GM18873 (cell line): ENCODE data around the gene TRAF1.

ENCODE experiments used
- ATAC-seq: cut with Tn5 transposase; IDR thresholded peaks from one replicate; pipeline ENCODE4 v1.9.1; 2021; ENCODE audit warnings: mild to moderate bottlenecking, moderate library complexity, moderate number of reproducible peaks; ENCODE audit not compliant: unreplicated experiment, low FRiP score

The TRAF1 gene

GRCh38 chr9:120924698-120925534, 1.7 kb downstream of the TRAF1 start:
- no peak for ATAC-seq

- no peak for ATAC-seq
Measured at GRCh38 chr9:120923620-120924328, 2.8 kb downstream of the TRAF1 start.

GRCh38 chr9:120922404-120923195, 4.0 kb downstream of the TRAF1 start:
- ATAC-seq = no peak

DNA sequence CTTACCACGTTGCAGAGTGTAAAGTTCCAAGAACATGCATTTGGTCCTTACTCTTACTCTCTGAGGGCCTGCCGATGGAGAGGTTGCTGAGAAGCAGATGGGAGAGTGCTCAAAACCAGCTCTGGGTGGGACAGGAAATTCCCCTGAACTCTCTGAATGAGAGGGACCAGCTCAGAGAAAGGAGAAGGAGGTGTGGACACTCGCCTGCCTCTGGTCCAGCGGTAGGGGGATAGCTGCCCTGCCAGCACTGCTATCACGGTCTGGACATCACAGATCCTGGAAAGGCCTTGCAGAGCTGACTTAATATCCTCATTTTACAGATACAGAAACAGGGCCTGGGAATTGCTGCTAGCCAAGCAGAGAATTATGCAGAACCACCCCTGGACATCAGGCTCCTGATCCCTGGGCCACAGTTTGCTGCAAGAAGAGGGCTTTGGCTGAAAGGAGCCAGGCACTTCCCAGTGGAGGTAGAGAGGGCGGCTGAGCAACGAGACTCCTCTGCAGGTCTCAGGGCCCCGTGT, 4.9 kb downstream of the TRAF1 start:
- ATAC-seq = no peak

GRCh38 chr9:120920806-120921178, 5.8 kb downstream of the TRAF1 start:
- ATAC-seq = no peak

DNA sequence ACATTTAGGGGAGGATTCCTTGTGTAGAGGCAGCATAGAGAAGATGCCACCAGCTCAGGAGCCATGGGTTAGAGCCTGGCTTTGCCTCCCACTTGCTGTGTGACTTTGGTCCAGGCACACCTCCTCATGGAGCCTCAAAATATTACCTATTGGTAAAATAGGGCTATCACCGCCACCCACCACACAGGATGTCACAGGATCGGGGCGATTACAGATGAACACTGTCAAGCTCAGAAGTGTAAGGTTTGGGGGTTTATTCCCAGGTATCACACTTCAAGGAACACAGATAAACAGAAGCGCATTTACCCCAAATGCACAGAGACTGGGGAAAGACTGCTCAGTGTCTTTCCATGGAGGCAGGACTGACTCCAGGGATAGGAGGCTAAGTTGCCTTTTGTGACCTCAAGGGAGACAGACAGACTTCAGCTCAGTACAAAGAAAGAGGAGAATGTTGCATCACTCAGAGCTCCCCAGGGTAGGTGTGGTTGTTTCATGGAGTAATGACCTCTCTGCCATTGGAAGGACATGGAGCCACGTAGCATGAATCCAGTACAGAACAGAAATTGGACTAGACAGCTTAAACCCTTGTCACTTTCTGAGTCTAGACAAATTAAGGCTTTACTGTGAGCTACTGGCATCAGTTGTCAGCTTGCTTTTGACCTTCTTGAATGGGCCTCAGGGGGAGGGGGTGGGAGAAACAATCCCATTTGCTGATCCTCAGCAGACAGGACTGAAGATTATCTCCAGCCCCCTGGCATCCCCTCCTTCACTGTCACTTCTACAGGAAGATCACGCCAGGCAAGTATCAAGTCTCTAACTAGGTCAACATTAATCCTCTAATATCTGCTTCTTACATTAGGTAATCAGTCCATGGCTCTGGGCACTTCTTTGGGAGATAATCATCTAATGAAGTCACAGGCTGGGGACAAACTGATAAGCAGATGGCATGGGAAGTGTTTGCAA, 6.5 kb downstream of the TRAF1 start:
- no peak for ATAC-seq

GRCh38 chr9:120918931-120919842, 7.4 kb downstream of the TRAF1 start:
- no peak for ATAC-seq

DNA sequence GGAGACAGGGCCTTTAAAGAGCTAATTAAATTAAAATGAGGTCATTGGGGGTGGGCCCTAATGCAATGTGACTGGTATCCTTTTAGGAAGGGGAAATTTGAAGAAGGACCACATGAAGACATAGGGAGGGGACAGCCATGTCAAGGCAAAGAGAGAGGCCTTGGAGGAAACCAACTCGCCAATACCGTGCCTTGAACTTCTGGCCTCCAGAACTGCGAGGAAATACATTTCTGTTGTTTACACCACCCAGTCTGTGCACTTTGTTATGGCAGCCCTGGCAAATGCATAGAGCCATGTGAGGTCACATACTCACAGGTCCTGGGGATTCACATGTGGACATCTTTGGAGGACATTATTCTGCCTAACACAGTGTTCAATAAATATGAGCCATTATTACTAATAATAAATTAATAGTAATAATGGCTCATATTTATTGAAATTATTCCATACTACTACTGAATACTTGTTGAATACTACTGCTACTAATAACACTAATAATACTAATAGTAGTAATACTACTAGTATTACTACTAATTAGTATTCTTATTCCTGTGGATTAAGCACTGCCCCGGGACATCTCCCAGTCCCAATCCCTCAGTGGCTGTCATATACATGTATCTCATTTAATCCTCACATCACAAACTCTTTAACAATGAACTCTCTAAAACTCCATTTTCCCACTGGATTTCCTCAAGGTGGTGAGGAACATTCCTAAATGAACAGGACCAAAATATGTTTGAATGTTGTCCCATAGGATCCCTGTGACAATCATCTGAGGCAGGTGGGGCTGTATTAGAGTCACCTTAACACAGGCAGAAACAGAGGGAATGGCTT, 8.4 kb downstream of the TRAF1 start:
- ATAC-seq = no peak

GRCh38 chr9:120916991-120917880, 9.4 kb downstream of the TRAF1 start:
- no peak for ATAC-seq

DNA sequence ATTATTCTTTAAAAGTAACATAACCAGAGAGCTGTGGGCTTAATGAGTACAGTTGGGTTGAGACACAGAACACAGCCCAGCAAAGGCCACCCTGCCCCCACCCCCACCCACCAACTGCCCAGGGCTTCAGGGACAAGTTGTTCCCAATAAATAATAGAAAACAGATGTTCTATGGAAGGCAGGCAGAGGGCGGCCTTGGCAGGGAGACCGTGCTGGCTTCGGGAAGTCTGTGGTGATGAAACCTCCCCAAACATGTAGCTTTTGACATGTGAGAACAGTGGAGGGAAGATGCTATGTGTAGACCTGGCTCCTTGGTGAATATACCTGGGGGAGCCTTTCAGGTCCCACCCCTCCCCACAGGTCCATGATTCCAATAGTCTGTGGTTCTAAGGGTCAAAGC, 10.0 kb downstream of the TRAF1 start:
- no peak for ATAC-seq

GRCh38 chr9:120915854-120916470, 10.6 kb downstream of the TRAF1 start:
- no peak for ATAC-seq

DNA sequence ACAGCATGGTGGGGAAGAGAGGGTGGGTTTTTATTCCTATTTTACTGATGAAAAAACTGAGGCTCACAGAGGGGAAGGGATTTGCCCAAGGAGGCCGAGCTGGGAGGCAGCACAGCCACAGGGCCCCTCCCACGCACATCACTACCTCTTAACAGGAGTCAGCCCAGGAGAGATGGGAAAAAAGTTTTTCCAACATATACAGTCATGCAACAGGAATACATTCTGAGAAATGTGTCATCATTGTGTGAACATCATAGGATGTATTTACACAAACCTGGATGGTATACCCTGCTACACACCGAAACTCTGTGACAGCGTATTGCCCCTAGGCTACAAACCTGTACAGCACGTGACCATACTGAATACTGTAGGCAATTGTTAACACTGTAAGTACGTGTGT, 11.6 kb downstream of the TRAF1 start:
- no peak for ATAC-seq

DNA sequence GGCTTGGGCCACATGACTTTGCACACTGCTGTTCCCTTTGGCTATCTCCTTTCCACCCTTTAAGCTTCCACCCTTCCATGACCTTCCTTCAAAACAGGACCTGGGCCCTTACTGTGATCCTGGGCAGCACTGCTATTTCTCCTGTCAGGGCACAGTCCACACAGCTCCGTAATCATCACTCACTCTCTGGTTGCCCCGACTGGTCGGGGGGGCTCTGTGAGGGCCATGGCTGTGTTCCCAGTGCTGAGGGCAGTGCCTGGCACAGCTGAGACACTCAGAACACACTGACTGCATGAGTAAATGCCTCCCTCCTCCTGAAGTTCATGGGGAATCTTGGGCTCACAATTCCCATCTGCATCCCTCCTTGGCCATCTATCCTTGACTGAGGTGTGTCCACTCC, 12.2 kb downstream of the TRAF1 start:
- no peak for ATAC-seq

- no peak for ATAC-seq
Measured at GRCh38 chr9:120913647-120914264, 12.8 kb downstream of the TRAF1 start.

- no peak for ATAC-seq
Measured at GRCh38 chr9:120912958-120913646, 13.5 kb downstream of the TRAF1 start.
